ENCODE data around the gene IL12A. TPM values are rescaled to one million over a fixed set of nuclear protein-coding genes. Genes with fewer than 3 reads are reported as not detected.

Gene IL12A
- total and polyA plus RNA-seq, 4 experiments from 2014 or later: 0.44 to 0.53 TPM; not detected in 2

GRCh38 chr3:159950156-159950898 is 38.3 kb upstream of the IL12A start:
- Histone ChIP-seq H3K36me3 (ENCODE audit: insufficient read depth, low read length) (no peaks in the 10 kb centered on the region), H3K27me3 (ENCODE audit: insufficient read depth, low read length) (no peaks in the 10 kb centered on the region), H3K4me3 (ENCODE audit: low read length in 2 of 2) (no peak overlapping the region), H3K9me3 (ENCODE audit: control insufficient read depth in 1 of 2, low read length in 2 of 2) (no peaks in the 10 kb centered on the region), H3K27ac (ENCODE audit: low read depth, low read length) (no peak overlapping the region), H3K4me1 (ENCODE audit: insufficient read depth, low read length) (no peaks in the 10 kb centered on the region)
- H3K4me3 Mint-ChIP-seq: no peak overlapping the region
- H3K36me3 Mint-ChIP-seq: no peaks in the 10 kb centered on the region
- intact Hi-C loops (cut with micrococcal nuclease): no loop called here
- peaks cover 11 to 17% of the 10 kb centered on the region in 2 donors for H3K27me3 Mint-ChIP-seq
- no peaks in the 10 kb centered on the region for H3K4me1 Mint-ChIP-seq
- DNase-seq: no peak
- H3K27ac Mint-ChIP-seq: no peak overlapping the region
- ChIA-PET CTCF (ENCODE audit: partially characterized antibody) (no interaction called here), POLR2A (ENCODE audit: partially characterized antibody) (no interaction called here)
- no peaks in the 10 kb centered on the region for H3K9me3 Mint-ChIP-seq

DNA sequence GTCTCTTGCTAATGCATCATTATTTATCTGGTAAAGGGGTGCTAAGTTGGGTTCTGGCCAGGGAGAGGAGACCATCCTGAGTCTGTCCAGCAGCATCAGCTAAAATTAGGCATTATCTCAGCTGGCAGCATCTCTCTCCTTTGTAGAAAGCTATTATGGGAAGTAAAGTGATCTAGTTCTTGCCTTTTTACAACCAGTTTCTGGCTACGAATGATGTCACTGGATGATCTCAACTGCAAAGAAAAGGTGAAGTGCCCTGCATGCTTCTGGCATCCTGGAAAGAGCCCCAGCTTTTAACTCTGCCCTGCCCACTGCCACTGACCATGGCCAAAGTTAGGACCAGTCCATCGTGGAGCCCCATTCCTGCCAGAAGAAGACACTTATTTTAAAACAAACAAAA is 37.1 kb upstream of the IL12A start:
- peaks cover 13 to 17% of the 10 kb centered on the region in 2 donors for H3K27me3 Mint-ChIP-seq
- H3K27ac Mint-ChIP-seq: no peak overlapping the region
- POLR2A ChIA-PET (ENCODE audit: partially characterized antibody): no interaction called here

DNA sequence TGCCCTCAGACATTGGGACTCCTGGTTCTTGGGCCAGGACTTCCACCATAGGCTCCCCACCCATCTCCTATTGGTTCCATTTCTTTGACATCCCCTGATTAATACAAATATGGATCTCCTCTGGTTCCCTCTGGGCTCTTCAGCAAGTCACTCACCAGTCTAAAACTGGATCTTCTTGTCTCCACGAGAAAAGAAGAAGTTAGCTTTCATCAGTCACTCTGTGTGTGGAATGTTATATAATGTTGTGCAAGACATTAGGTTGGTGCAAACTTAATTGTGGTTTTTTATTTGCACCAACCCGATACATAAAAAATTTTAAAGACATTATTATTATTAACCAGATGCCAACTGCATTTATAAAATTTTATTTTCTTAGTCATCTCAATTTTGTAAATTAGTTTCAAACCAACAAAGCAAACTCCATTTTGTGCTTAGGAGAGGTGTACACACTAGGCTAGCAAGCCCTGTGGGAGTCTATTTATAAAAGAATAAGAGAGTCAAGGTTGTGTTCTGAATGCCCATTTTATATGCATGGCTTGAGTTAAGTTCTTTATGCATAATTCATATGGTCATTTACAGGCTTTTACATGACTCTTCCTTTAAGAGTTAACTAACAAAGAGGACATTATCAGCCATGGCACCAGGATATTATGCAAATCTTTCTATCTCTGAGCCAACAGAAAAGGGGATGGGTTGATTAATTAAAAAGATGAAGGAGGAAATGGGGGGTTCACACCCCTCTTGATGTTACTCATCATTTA is 35.1 kb upstream of the IL12A start:
- Mint-ChIP-seq H3K4me3 (no peak overlapping the region), H3K9me3 (peaks cover 0 to 2% (median 0%) of the 10 kb centered on the region in 8 donors), H3K4me1 (no peaks in the 10 kb centered on the region), H3K27me3 (peaks cover 13 to 17% of the 10 kb centered on the region in 2 donors), H3K36me3 (no peaks in the 10 kb centered on the region), H3K27ac (no peak overlapping the region)
- H3K4me1 ChIP-seq (ENCODE audit: insufficient read depth, low read length): no peaks in the 10 kb centered on the region
- H3K27me3 ChIP-seq (ENCODE audit: insufficient read depth, low read length): no peaks in the 10 kb centered on the region
- POLR2A ChIA-PET (ENCODE audit: partially characterized antibody): no interaction called here
- no peak overlapping the region for H3K4me3 ChIP-seq (ENCODE audit: low read length in 2 of 2)
- no peaks in the 10 kb centered on the region for H3K9me3 ChIP-seq (ENCODE audit: control insufficient read depth in 1 of 2, low read length in 2 of 2)
- intact Hi-C loops (cut with micrococcal nuclease): no loop called here
- H3K27ac ChIP-seq (ENCODE audit: low read depth, low read length): no peak overlapping the region
- CTCF ChIA-PET (ENCODE audit: partially characterized antibody): no interaction called here
- DNase-seq: no peak
- no peaks in the 10 kb centered on the region for H3K36me3 ChIP-seq (ENCODE audit: insufficient read depth, low read length)

More for the DNA sequence above, 37.1 kb upstream of the IL12A start:
- Histone ChIP-seq H3K4me3 (ENCODE audit: low read length in 2 of 2) (no peak overlapping the region), H3K27ac (ENCODE audit: low read depth, low read length) (no peak overlapping the region), H3K4me1 (ENCODE audit: insufficient read depth, low read length) (no peaks in the 10 kb centered on the region), H3K36me3 (ENCODE audit: insufficient read depth, low read length) (no peaks in the 10 kb centered on the region), H3K27me3 (ENCODE audit: insufficient read depth, low read length) (no peaks in the 10 kb centered on the region), H3K9me3 (ENCODE audit: control insufficient read depth in 1 of 2, low read length in 2 of 2) (no peaks in the 10 kb centered on the region)
- H3K36me3 Mint-ChIP-seq: no peaks in the 10 kb centered on the region
- no peak for DNase-seq
- intact Hi-C loops (cut with micrococcal nuclease): no loop called here
- no peaks in the 10 kb centered on the region for H3K4me1 Mint-ChIP-seq
- CTCF ChIA-PET (ENCODE audit: partially characterized antibody): no interaction called here
- no peak overlapping the region for H3K4me3 Mint-ChIP-seq
- no peaks in the 10 kb centered on the region for H3K9me3 Mint-ChIP-seq

- H3K4me3 ChIP-seq (ENCODE audit: low read length in 2 of 2): no peak overlapping the region
- Mint-ChIP-seq H3K36me3 (no peaks in the 10 kb centered on the region), H3K4me3 (no peak overlapping the region), H3K9me3 (peaks cover 0 to 2% (median 0%) of the 10 kb centered on the region in 8 donors), H3K27ac (no peak overlapping the region), H3K4me1 (no peaks in the 10 kb centered on the region), H3K27me3 (peaks cover 2 to 4% of the 10 kb centered on the region in 2 donors)
- intact Hi-C loops (cut with micrococcal nuclease): no loop called here
- no peaks in the 10 kb centered on the region for H3K27me3 ChIP-seq (ENCODE audit: insufficient read depth, low read length)
- no peaks in the 10 kb centered on the region for H3K36me3 ChIP-seq (ENCODE audit: insufficient read depth, low read length)
- H3K27ac ChIP-seq (ENCODE audit: low read depth, low read length): no peak overlapping the region
- DNase-seq: no peak
- H3K4me1 ChIP-seq (ENCODE audit: insufficient read depth, low read length): no peaks in the 10 kb centered on the region
- POLR2A ChIA-PET (ENCODE audit: partially characterized antibody): no interaction called here
- no peaks in the 10 kb centered on the region for H3K9me3 ChIP-seq (ENCODE audit: control insufficient read depth in 1 of 2, low read length in 2 of 2)
- CTCF ChIA-PET (ENCODE audit: partially characterized antibody): interaction anchor here (0.7 to 2.9 kb wide), 2 partner anchors 9 to 28 kb away, joined by 3 to 12 read pairs; partner anchors contain the start of gene IL12A
These were observed 28.2 kb upstream of the IL12A start for GRCh38 chr3:159960188-159961148.

GRCh38 chr3:159964166-159964973 is 24.3 kb upstream of the IL12A start:
- no peaks in the 10 kb centered on the region for H3K4me1 ChIP-seq (ENCODE audit: insufficient read depth, low read length)
- POLR2A ChIA-PET (ENCODE audit: partially characterized antibody): no interaction called here
- no peaks in the 10 kb centered on the region for H3K9me3 Mint-ChIP-seq
- H3K27me3 ChIP-seq (ENCODE audit: insufficient read depth, low read length): no peaks in the 10 kb centered on the region
- DNase-seq: no peak
- H3K36me3 ChIP-seq (ENCODE audit: insufficient read depth, low read length): no peaks in the 10 kb centered on the region
- no peak overlapping the region for H3K27ac Mint-ChIP-seq
- CTCF ChIA-PET (ENCODE audit: partially characterized antibody): no interaction called here
- H3K4me1 Mint-ChIP-seq: no peaks in the 10 kb centered on the region
- H3K4me3 Mint-ChIP-seq: no peak overlapping the region
- no peak overlapping the region for H3K27ac ChIP-seq (ENCODE audit: low read depth, low read length)
- H3K9me3 ChIP-seq (ENCODE audit: control insufficient read depth in 1 of 2, low read length in 2 of 2): no peaks in the 10 kb centered on the region
- H3K4me3 ChIP-seq (ENCODE audit: low read length in 2 of 2): no peak overlapping the region
- intact Hi-C loops (cut with micrococcal nuclease): no loop called here
- peaks cover 2 to 6% of the 10 kb centered on the region in 2 donors for H3K27me3 Mint-ChIP-seq
- H3K36me3 Mint-ChIP-seq: no peaks in the 10 kb centered on the region

DNA sequence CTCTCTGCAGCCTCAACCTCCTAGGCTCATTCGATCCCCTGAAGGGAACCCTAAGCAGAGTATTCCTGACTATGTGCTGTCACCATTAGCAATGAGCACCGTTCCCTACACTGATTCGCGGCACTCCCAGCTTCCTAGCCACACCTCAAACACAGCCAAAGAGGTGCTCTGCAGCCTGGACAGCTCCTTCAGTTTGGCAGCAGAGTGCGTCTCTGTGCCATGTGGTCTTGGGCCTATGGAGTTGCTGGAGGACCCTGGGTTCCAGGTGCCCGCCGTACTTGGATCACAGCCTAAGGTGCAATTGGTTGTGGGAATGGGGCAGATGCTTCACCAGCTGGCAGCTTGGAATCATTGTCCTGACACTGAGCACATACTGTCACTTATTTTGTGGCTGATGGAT is 17.3 kb upstream of the IL12A start:
- no peak overlapping the region for H3K4me3 Mint-ChIP-seq
- no peaks in the 10 kb centered on the region for H3K9me3 Mint-ChIP-seq
- H3K27ac Mint-ChIP-seq: no peak overlapping the region
- intact Hi-C loops (cut with micrococcal nuclease): no loop called here
- no peaks in the 10 kb centered on the region for H3K4me1 Mint-ChIP-seq
- Histone ChIP-seq H3K9me3 (ENCODE audit: control insufficient read depth in 1 of 2, low read length in 2 of 2) (no peaks in the 10 kb centered on the region), H3K4me3 (ENCODE audit: low read length in 2 of 2) (no peak overlapping the region), H3K27ac (ENCODE audit: low read depth, low read length) (no peak overlapping the region), H3K36me3 (ENCODE audit: insufficient read depth, low read length) (no peaks in the 10 kb centered on the region), H3K4me1 (ENCODE audit: insufficient read depth, low read length) (no peaks in the 10 kb centered on the region), H3K27me3 (ENCODE audit: insufficient read depth, low read length) (no peaks in the 10 kb centered on the region)
- no peaks in the 10 kb centered on the region for H3K36me3 Mint-ChIP-seq
- ChIA-PET CTCF (ENCODE audit: partially characterized antibody) (interaction anchor here (1.2 kb wide), 1 partner anchor 18 kb away, joined by 4 read pairs; the partner anchor contains the start of gene IL12A), POLR2A (ENCODE audit: partially characterized antibody) (no interaction called here)
- H3K27me3 Mint-ChIP-seq: peaks cover 18 to 19% of the 10 kb centered on the region in 2 donors
- no peak for DNase-seq
